Bronchial epithelial cell (primary cell): ENCODE results near the gene IFNL4. TPM values are rescaled to one million over a fixed set of nuclear protein-coding genes. Genes with fewer than 3 reads are reported as not detected.
"Not testable (repeated sequence)": the region's sequence is repeated elsewhere in the genome, so short reads cannot be mapped to it uniquely, and the experiment has no call there.

ENCODE experiments used
- DNase-seq: peaks from one replicate; pipeline ENCODE4 v3.0.0-alpha.2; 2010; ENCODE audit warnings: low read depth
- FAIRE-seq: peaks from 2 replicates; lab custom pipeline; 2011; peaks lifted over from hg19 to GRCh38; lab: Jason Lieb, UNC
- H3K27me3 ChIP-seq: 2 replicates; pipeline ENCODE4 v1.5.1; 2011; ENCODE audit warnings: low read length; ENCODE audit not compliant: control insufficient read depth, insufficient read depth
- H3K36me3 ChIP-seq: 2 replicates; pipeline ENCODE4 v1.5.1; 2011; ENCODE audit warnings: low read length; ENCODE audit not compliant: control insufficient read depth, insufficient read depth
- H3K4me3 ChIP-seq: 2 replicates; pipeline ENCODE4 v1.5.1; 2011; ENCODE audit warnings: mild to moderate bottlenecking, low read depth, low read length, control low read depth
- total RNA-seq: library from RNA; depleted of rRNA; stranded (reverse); fragments of >200 nt; gene quantifications from 2 replicates; pipeline ENCODE4 v1.2.1, GENCODE V29; 2014
- TF ChIP-seq, protein P1 (sequence below): IDR thresholded peaks from 2 replicates; pipeline ENCODE4 v1.5.1; 2011; ENCODE audit warnings: mild to moderate bottlenecking, moderate library complexity, low read length, control low read depth, inconsistent platforms; ENCODE audit not compliant: insufficient read depth, severe bottlenecking

IFNL4 gene
- total RNA-seq, 1 donor from 2014 or later: not detected

DNA sequence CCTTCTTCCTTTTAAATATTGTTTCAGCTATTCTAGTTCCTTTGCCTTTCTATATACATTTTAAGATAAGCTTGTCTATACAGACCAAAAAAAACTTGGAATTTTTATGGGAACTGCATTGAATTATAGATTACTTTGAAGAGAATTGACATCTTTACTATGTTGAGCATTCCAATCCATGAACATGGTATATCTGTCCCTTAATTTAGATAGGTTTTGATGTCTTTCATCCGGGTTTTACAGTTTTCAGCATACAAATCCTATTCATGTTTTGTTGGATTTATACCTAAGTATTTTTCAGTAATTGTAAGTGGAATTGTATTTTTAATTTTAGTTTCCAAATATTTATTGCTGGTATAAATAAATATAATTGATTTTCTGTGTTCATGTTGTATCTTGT, 35.4 kb upstream of the IFNL4 start:
- H3K27me3 ChIP-seq: no peaks in the 10 kb centered on the region
- no peaks in the 10 kb centered on the region for H3K36me3 ChIP-seq
- TF ChIP-seq, protein P1, sequence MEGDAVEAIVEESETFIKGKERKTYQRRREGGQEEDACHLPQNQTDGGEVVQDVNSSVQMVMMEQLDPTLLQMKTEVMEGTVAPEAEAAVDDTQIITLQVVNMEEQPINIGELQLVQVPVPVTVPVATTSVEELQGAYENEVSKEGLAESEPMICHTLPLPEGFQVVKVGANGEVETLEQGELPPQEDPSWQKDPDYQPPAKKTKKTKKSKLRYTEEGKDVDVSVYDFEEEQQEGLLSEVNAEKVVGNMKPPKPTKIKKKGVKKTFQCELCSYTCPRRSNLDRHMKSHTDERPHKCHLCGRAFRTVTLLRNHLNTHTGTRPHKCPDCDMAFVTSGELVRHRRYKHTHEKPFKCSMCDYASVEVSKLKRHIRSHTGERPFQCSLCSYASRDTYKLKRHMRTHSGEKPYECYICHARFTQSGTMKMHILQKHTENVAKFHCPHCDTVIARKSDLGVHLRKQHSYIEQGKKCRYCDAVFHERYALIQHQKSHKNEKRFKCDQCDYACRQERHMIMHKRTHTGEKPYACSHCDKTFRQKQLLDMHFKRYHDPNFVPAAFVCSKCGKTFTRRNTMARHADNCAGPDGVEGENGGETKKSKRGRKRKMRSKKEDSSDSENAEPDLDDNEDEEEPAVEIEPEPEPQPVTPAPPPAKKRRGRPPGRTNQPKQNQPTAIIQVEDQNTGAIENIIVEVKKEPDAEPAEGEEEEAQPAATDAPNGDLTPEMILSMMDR: no peak
- no peak overlapping the region for H3K4me3 ChIP-seq
- no peak for DNase-seq
- no peak for FAIRE-seq

DNA sequence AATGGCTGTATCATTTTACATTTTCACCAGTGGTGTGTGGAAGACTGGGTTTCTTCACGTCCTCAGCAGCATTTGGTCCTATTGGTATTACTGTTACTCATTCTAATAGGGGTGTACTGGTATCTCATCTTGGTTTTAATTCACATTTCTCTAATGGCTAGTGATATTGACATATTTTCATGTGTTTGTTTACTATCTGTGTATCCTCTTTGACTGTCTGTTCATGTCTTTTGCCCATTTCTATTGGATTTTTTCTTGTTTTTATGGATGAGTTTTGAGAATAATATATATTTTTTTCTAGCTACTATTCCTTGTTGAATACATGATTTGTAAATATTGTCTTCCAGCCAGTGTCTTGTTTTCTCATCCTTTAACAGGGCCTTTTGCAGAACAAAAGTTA, 33.4 kb upstream of the IFNL4 start:
- Histone ChIP-seq H3K27me3 (no peaks in the 10 kb centered on the region), H3K4me3 (no peak overlapping the region), H3K36me3 (no peaks in the 10 kb centered on the region)
- FAIRE-seq (no peak), DNase-seq (no peak)
- TF ChIP-seq, protein P1: no peak

GRCh38 chr19:39277598-39277997, 28.9 kb upstream of the IFNL4 start:
- DNase-seq (peak; percentile 34), FAIRE-seq (peak; percentile 83)
- TF ChIP-seq, protein P1: no peak
- H3K36me3 ChIP-seq: no peaks in the 10 kb centered on the region
- no peak overlapping the region for H3K4me3 ChIP-seq
- no peaks in the 10 kb centered on the region for H3K27me3 ChIP-seq

DNA sequence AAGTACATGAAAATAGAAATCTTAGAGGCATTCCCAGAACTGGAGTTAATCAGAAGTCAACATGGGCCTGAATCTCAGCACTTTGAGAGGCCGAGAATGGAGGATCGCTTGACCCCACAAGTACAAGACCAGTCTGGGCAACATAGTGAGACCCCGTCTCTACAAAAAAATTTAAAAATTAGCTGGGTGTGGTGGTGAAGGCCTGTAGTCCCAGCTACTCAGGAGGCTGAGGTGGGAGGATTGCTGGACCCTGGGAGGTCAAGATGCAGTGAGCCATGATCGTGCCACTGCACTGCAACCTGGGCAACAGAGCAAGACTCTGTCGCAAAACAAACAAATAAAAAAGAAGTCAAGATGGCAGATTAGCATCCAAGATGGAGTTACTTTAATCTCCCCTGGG, 28.1 kb upstream of the IFNL4 start:
- FAIRE-seq: no peak
- H3K27me3 ChIP-seq: no peaks in the 10 kb centered on the region
- no peaks in the 10 kb centered on the region for H3K36me3 ChIP-seq
- no peak overlapping the region for H3K4me3 ChIP-seq
- DNase-seq: no peak
- TF ChIP-seq, protein P1: no peak

- Histone ChIP-seq H3K36me3 (no peaks in the 10 kb centered on the region), H3K27me3 (no peaks in the 10 kb centered on the region), H3K4me3 (no peak overlapping the region)
- DNase-seq: no peak
- TF ChIP-seq, protein P1: no peak
- FAIRE-seq: peak; percentile 70
Measured at GRCh38 chr19:39275578-39275977, 26.9 kb upstream of the IFNL4 start.

- FAIRE-seq, H3K4me3 ChIP-seq, H3K27me3 ChIP-seq, H3K36me3 ChIP-seq, DNase-seq: not testable (repeated sequence)
Measured at GRCh38 chr19:39273859-39274258, 25.2 kb upstream of the IFNL4 start.
